NCI-H1092 treated with DMSO at 0.1 percent for 48 hours (cell line): ENCODE measurements around the gene REM2.

Experiments
- DNase-seq: peaks from one replicate; lab custom pipeline; 2025; lab: John Stamatoyannopoulos, UW

The REM2 gene, protein sequence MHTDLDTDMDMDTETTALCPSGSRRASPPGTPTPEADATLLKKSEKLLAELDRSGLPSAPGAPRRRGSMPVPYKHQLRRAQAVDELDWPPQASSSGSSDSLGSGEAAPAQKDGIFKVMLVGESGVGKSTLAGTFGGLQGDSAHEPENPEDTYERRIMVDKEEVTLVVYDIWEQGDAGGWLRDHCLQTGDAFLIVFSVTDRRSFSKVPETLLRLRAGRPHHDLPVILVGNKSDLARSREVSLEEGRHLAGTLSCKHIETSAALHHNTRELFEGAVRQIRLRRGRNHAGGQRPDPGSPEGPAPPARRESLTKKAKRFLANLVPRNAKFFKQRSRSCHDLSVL

DNA sequence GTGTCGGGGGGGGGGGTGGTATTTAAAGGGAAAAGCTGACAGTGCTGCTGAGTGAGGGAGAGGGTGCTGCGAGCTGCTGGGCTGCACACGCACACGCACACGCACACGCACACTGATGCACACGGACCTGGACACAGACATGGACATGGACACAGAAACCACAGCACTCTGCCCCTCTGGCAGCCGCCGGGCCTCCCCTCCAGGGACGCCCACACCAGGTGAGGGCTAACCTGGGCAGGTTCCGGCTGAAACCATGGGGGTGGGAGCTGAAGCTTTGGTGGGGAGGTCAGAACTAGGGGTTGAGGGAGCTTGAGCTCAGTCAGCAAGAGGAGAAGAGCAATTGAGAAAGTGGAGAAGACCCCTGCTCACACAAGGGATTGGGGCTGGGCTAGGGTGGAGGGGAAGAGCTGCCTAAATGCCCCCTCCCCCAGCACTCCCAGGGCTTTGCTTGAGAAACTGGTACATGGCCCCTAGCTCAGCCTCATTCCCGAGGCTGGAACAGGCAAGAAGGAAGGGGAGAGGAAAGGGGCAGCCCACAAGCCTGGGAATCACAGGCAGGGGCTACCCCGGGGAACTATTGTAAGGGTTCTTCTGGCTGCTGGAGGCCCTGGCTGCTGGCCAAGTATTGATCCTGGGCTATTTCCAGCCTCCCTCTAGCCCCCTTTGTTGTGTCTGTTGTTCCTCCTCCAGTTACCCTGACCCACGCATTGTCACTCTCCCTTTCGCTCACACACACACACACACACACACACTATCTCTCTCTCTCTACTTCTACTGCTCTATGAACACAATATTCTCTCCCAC lies at the start of gene REM2:
Gene REM2, plus strand, starts transcription at position 50 of the 804 bp plus-strand sequence. Its CDS starts 66 bp downstream, at position 116.
- peak; percentile 88 for DNase-seq

DNA sequence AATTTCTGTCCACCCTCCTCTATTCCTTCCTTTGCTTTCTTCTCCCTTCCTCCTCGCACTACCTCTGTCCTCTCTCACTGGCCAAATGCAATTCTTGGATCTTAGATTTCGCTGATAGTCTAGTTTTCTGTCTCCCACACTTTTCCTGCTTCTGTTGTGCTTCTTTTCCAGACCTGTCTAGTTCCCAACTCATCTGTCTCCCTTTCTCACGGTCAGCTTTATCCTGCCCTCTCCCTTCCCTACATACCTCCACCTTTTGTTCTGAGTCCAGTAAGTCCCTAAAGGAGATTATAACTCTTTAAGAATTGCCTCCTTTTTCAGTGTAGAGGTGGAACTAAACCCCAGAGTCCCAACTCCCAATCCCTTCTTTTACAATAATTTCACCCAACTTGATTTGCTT lies 47.5 kb upstream of the REM2 start:
- DNase-seq, result no peak

DNA sequence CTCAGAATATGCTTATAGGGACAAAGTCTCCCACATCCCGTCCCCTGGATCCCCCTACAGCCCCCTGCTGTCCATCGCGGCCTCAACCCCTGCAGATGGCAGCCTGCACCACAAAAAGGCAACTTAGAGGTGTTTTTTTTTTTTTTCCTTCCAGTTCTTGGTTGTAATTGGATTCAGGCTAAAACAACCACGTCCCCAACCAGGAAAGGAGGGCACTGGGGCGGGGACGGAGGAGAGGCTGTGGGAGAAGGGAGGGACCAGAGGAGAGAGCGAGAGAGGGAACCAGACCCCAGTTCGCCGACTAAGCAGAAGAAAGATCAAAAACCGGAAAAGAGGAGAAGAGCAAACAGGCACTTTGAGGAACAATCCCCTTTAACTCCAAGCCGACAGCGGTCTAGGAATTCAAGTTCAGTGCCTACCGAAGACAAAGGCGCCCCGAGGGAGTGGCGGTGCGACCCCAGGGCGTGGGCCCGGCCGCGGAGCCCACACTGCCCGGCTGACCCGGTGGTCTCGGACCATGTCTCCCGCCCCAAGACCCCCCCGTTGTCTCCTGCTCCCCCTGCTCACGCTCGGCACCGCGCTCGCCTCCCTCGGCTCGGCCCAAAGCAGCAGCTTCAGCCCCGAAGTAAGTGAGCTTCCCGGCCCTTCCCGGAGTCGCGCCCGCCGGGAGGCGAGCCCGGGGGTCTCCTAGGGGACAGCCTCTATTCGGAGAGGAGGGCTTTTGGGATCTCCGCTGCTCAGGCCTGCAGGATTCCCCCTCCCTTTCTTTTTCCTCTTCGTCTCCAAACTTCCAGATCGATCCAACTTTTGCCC lies 46.5 kb upstream of the REM2 start, which contains the start of gene MMP14:
Gene MMP14, plus strand, starts transcription at position 285 of the 813 bp plus-strand sequence. Its CDS starts 233 bp downstream, at position 518.
- no peak for DNase-seq

DNA sequence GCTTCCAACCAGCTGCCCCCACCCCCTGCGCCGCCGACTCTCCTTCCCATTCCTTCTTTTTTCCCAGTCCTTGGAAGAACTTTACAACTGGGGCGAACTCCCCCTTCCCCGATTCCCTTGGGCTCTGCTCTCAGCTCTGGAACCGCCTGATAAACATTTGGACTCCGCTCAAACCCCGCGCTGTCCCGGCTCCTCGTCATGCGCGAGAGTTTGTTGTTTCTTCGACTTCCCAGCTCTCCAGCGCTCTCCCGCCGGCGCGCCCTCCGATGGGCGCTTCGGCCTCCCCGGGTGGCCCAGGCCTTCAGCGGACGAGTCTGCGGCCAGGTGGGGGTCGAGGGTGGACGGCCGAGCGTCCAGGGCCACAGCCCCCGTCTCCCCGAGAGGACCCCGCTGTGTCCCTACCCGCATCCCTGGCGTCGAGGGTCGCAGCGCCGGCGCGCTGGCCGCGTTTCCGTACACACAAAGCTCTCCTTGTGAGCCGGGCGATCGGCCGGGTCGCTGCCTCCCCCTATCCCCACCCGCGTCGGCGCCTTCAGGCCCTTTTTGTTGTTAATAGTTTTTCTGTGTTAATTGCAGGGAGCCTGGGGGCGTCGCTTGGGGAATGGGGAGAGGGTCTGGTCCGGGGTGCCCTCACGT lies 45.8 kb upstream of the REM2 start:
- DNase-seq, result no peak

DNA sequence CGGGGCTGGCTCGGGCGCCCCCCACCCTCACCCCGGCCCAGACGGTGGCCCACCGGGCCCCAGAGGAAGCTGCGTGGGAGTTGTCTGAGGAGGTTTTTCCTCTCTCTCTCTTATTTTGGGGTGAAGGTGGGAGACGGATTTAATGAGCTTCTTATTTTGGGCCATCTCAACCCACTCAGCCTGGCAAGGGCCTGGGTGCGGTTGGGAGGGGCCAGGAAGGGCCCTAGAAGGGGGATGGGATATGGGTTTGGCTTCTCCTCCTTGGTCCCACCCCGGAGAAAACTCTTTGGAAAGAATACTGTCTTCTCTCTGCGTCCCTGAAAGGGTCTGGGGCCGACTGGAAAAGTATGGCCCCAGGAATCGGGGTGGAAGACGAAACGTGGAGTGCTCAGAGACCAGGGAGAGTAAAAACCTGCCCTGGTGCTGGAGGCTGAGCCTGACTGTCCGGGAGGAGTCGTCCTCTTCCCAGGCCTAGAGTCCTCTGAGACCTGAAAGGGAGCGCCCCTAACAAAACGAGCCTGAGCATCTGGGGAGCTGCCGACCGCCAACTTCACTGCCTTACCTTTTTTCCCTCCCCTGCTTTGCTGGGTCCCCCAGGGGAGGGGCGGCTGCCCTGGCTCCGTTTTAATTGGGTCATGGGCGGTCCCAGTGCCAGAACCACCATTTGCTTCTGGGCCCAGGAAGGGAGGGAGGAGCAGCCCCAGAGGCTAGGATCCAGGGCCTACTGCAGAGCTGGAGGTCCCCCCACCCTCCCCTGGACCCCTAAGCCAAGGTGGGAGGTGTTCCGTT lies 45.1 kb upstream of the REM2 start:
- DNase-seq, result no peak

DNA sequence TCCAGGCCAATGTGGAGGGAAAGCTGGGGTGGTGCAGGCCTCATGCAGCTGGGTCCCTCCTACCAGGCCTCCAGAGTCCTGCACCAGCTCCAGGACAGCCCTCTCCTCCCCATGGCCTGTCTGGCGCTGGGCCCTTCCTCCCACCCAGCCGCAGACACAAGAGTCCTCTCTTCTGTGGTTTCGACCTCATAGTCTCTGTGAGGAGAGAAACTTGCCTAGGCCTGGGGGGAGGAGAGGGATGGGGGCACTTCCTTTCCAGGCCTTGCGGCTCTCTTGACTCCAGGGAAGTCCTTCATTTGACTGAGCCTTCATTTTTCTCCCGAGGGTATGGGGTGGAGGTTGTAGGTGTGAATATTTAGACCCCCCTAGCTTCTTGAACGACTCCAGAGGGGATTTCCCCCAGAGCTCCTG lies 44.4 kb upstream of the REM2 start:
- no peak for DNase-seq

DNA sequence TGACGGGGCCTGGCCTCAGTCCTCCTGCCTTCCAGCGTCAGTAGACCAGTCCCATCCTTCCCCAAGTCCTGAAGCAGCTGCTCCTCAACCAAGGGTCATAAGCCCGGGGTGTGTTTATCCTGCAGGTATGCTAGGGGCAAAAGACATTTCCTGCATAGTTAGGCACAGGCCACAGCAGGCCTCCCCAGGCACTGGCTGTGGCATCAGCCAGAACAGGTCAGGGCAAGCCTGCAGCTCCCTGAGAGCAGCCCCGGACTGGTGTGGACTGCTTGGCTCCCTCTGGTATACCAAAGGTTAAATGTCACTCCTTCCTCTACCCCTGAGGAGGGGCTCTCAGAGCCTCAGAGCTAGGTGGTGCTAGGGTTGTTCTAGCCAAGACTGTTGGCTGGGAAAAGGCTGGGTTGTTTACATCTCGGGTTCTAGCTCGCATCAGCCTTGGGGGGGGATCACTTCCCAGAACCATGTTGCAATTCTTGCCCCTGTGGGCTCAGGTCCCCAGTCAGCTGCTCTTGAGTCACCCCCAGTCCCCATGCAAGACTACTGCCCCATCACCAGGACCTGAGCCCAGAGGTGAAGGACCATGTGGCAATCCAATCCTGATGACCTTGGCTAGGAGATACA lies 43.8 kb upstream of the REM2 start:
- DNase-seq, result no peak

DNA sequence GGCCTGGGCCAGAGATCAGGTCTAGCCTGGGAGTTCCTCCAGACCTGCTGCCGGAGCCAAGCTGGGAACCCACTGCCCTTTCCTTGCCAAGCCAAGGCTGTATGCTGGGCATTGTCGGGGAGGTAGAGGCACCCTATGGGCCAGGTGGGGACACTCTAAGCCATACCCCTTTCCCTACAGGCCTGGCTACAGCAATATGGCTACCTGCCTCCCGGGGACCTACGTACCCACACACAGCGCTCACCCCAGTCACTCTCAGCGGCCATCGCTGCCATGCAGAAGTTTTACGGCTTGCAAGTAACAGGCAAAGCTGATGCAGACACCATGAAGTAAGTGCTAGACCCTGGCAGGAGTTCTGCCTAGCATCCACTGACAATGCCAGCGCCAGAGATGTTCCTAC lies 41.7 kb upstream of the REM2 start:
- DNase-seq, result no peak

DNA sequence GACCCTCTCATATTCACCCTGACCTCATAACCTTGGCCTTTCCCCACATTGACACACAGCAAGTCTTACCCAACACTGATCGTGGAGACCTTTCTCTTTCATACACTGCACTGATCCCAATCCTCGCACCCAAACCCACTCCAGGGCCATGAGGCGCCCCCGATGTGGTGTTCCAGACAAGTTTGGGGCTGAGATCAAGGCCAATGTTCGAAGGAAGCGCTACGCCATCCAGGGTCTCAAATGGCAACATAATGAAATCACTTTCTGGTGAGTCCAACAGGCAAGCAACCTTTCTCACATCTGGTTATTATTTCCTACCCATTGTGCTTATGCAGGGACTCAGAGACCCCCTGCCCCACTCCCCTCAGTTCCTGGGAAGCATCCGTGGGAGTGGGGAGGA lies 41.3 kb upstream of the REM2 start:
- no peak for DNase-seq

DNA sequence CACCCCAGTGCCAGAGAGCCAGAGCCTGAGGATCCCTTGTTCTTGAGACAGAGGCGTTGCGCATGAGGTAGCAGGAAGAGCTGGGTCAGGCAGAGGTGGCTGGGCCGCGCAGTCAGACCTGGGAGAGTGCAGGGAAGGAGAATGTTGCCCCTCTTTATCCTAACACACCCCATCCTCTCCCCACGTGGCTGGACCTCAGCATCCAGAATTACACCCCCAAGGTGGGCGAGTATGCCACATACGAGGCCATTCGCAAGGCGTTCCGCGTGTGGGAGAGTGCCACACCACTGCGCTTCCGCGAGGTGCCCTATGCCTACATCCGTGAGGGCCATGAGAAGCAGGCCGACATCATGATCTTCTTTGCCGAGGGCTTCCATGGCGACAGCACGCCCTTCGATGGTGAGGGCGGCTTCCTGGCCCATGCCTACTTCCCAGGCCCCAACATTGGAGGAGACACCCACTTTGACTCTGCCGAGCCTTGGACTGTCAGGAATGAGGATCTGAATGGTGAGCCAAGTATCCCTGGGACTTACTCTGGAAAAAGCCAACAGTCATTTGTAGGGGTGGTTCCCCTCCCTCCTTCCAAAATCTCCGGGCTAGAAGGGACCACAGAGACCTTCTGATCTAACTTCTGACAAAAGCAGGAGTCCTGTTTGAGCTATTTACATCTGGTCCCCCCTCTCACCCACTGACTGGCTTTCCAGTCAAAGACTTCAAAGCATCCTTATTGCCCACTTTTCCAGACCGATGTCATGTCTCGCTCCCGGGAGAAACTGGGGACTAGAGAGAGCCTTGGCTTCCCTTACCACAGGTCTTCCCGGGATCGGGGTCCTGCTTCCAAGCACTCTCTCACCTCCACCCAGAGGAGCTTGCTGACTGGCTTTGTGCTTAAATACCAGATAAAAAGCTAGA lies 40.6 kb upstream of the REM2 start:
- no peak for DNase-seq

DNA sequence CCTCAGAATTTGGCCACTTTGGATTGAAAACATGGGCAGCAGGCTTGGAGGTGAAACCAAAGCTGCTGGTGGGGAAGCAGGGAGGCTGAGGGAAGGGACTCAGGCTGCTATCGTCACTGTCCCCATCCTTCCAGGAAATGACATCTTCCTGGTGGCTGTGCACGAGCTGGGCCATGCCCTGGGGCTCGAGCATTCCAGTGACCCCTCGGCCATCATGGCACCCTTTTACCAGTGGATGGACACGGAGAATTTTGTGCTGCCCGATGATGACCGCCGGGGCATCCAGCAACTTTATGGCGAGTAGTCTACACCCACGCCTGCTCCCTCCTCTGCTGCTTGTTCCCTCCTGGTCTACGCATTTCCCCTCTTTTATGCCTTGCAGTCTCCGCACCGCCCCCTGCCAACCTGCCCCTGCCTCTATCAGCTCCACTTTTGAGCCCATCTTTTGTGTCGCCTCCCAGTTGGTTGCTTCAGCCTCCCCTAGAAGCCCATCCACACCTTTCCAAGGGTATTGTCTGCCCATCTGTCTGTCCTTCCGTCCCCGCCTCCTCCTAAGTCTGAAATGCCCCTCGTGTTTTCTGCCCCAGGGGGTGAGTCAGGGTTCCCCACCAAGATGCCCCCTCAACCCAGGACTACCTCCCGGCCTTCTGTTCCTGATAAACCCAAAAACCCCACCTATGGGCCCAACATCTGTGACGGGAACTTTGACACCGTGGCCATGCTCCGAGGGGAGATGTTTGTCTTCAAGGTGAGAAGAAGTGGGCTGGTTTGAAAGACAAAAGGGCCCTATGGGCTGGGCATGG lies 39.7 kb upstream of the REM2 start:
- DNase-seq, result no peak

DNA sequence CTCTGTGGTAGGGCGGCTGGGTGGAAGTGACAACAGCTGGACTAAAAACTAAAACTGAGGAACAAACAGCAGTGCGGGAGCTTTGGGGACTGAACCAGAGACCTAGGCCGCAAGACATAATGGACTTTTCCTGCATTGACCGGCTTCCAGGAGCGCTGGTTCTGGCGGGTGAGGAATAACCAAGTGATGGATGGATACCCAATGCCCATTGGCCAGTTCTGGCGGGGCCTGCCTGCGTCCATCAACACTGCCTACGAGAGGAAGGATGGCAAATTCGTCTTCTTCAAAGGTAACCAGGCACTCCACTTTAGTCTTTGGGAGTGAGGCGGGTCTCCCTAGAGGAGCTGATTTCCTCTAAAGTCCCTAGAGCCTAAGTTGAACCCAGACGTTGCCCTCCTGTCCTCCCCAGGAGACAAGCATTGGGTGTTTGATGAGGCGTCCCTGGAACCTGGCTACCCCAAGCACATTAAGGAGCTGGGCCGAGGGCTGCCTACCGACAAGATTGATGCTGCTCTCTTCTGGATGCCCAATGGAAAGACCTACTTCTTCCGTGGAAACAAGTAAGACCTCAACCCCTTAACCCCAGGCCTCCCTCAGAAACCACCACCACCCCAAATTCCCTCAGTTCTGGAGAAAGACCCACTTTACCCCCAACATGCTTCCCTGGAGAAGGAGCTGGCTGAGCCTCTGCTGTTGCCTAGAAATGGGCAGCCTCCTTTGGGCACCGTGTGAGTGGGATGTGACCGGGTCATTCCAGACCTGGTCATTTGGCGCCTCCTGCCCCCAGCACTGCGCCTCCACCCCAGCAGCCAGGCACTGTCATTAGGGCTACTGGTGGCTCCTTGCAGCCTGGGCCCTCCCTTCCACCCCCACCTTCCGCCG lies 38.6 kb upstream of the REM2 start:
- no peak for DNase-seq

DNA sequence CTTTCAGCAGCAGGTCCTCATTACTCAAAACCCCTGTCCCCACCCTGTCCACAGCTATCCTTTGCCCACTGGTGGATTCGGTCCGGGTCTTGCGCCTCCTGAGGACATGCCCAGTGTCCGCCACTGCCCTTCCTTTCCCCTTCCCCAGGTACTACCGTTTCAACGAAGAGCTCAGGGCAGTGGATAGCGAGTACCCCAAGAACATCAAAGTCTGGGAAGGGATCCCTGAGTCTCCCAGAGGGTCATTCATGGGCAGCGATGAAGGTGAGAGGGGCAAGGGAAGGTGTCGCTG lies 38.0 kb upstream of the REM2 start:
- no peak for DNase-seq

DNA sequence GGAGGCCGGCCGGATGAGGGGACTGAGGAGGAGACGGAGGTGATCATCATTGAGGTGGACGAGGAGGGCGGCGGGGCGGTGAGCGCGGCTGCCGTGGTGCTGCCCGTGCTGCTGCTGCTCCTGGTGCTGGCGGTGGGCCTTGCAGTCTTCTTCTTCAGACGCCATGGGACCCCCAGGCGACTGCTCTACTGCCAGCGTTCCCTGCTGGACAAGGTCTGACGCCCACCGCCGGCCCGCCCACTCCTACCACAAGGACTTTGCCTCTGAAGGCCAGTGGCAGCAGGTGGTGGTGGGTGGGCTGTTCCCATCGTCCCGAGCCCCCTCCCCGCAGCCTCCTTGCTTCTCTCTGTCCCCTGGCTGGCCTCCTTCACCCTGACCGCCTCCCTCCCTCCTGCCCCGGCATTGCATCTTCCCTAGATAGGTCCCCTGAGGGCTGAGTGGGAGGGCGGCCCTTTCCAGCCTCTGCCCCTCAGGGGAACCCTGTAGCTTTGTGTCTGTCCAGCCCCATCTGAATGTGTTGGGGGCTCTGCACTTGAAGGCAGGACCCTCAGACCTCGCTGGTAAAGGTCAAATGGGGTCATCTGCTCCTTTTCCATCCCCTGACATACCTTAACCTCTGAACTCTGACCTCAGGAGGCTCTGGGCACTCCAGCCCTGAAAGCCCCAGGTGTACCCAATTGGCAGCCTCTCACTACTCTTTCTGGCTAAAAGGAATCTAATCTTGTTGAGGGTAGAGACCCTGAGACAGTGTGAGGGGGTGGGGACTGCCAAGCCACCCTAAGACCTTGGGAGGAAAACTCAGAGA lies 37.0 kb upstream of the REM2 start:
- DNase-seq, result no peak

DNA sequence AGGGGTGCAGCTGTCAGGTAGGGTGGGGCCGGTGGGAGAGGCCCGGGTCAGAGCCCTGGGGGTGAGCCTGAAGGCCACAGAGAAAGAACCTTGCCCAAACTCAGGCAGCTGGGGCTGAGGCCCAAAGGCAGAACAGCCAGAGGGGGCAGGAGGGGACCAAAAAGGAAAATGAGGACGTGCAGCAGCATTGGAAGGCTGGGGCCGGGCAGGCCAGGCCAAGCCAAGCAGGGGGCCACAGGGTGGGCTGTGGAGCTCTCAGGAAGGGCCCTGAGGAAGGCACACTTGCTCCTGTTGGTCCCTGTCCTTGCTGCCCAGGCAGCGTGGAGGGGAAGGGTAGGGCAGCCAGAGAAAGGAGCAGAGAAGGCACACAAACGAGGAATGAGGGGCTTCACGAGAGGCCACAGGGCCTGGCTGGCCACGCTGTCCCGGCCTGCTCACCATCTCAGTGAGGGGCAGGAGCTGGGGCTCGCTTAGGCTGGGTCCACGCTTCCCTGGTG lies 36.2 kb upstream of the REM2 start:
- no peak for DNase-seq

DNA sequence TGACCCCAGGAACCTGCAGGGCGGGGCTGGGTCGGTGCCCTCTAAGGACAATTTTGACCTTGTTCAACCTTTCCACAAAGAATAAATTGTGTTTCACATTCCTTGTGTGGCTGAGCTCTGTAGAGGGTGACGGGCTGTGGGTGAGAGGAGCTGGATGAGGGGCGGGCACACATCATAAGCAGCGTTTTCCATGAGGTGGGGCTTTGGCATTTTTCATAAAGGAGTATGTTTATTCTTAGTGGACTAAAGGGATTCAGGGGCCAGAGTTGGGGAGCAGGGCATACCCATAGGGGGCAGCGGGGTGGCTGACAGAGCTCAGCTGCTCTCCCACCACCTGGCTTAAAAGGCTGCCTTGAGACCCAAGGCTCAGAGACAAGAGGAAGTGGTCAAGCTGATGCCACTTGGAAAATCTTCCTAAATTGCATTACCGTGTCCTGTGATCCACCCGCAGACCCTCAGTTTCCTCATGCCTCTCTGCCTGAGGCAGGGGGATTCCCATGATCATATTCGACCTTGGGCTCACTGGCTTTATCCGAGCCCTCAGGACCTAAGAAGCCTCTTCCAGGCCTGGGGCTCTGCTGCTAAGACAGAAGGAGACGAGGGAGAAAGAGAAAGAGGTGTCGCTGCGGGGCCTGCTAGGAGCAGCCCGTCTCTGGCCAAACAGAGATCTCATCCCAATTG lies 35.2 kb upstream of the REM2 start:
- no peak for DNase-seq
